ENCODE measurements around the gene NDUFB5. TPM values are rescaled to one million over a fixed set of nuclear protein-coding genes. Genes with fewer than 3 reads are reported as not detected.

Gene NDUFB5
- total RNA-seq (2022; extraction: Qiagen RNA extraction): 48.0 to 53.0 TPM (median 48.8 TPM) in 5 replicates

DNA sequence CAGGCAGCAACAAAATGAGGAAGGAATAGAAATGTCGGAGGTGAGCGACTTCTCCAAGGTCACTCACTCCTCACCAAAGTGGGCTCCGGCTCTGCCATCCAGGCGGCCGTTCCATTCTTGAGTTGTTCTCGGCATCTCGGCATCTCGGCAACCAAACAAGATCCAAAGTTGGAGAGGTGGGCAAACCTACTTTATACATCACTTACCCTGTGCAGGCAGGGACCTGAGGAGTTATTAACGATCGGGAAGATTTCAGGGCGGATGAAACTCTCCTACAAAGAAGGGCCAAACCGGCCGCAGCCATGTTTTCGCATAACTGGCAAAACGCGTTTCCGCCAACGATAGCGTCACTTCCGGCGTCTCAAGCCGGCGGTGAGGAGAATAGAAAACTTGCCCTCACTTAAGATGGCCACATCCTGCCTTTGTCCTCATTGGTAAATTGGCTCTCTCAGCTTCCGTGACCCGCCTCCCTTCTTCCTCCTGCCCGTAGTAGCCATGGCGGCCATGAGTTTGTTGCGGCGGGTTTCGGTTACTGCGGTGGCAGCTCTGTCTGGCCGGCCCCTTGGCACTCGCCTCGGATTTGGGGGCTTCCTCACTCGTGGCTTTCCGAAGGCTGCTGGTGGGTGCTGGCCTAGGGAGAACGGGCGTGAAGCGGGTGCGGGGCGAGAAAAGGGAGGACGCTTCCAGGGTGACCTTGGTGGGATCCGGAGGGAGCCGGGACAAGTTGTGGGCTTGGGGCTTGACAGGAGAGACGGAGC, at the start of gene NDUFB5, which contains the start of gene MRPL47:
NDUFB5 (plus strand) TSS at position 474 of the 758 bp plus-strand sequence; CDS start at position 496, 22 bp downstream.
MRPL47 (minus strand) TSS at position 318 of the 758 bp plus-strand sequence; CDS start at position 304, 14 bp downstream.

GRCh38 chr3:179562591-179563270, 41.9 kb upstream of the NDUFB5 start, which contains the start of gene ACTL6A:
Gene ACTL6A (plus strand): TSS chr3:179562926. CDS start chr3:179563093, 167 bp downstream.

GRCh38 chr3:179652447-179653095, 48.0 kb downstream of the NDUFB5 start, which contains the start of gene USP13:
Gene USP13 (plus strand): TSS chr3:179653040. CDS start chr3:179653226, 186 bp downstream.

Other genes with a start within 250 kb of the NDUFB5 start
- gene GNB4, start 153.3 kb upstream of the NDUFB5 start, total RNA-seq (2022; extraction: Qiagen RNA extraction): 12.4 to 17.2 TPM (median 16.2 TPM) in 5 replicates
- gene ACTL6A, start 41.9 kb upstream of the NDUFB5 start, total RNA-seq (2022; extraction: Qiagen RNA extraction): 48.3 to 72.6 TPM (median 50.6 TPM) in 5 replicates
- gene MRPL47, start 156 bp upstream of the NDUFB5 start, total RNA-seq (2022; extraction: Qiagen RNA extraction): 34.9 to 40.4 TPM (median 35.5 TPM) in 5 replicates
- 7.7 to 12.5 TPM (median 9.9 TPM) in 5 replicates for gene USP13, start 48.2 kb downstream of the NDUFB5 start, total RNA-seq (2022; extraction: Qiagen RNA extraction)